ENCODE results near the gene CNTNAP2. TPM values are rescaled to one million over a fixed set of nuclear protein-coding genes. Genes with fewer than 3 reads are reported as not detected.

CNTNAP2 gene
- total RNA-seq, 1 experiment from 2014 or later: 64.5 TPM

- Mint-ChIP-seq H3K27me3 (ENCODE audit: low read depth) (no peaks in the 10 kb centered on the region), H3K9me3 (peaks cover 2 to 3% of the 10 kb centered on the region in 2 experiments; a peak in 4 of 5 replicates), H3K27ac (no peak overlapping the region), H3K36me3 (ENCODE audit: insufficient read depth in 1 of 3, low read depth in 3 of 3) (peaks cover 0 to 2% (median 0%) of the 10 kb centered on the region in 3 experiments; a peak in 3 of 7 replicates), H3K4me1 (peaks cover 28 to 29% of the 10 kb centered on the region in 2 experiments), H3K4me3 (no peak overlapping the region)
- Histone ChIP-seq H2BK15ac (ENCODE audit: low read depth, low read length) (no peak overlapping the region), H3K4ac (ENCODE audit: low read depth, low read length) (no peak overlapping the region), H4K20me1 (ENCODE audit: control insufficient read depth, insufficient read depth, insufficient read length) (no peaks in the 10 kb centered on the region), H3K23me2 (ENCODE audit: insufficient read length, low read depth, low read length, poor library complexity, severe bottlenecking) (no peaks in the 10 kb centered on the region), H2BK12ac (ENCODE audit: insufficient read length, low read depth, low read length) (no peak overlapping the region), H3K27me3 (ENCODE audit: insufficient read depth, low read length) (no peaks in the 10 kb centered on the region), H4K91ac (ENCODE audit: insufficient read length, low read depth, low read length) (no peak overlapping the region), H3K9ac (ENCODE audit: extremely low read depth, insufficient read length, low read length) (no peak overlapping the region), H4K5ac (ENCODE audit: insufficient read length, low read depth, low read length) (no peak overlapping the region), H3K56ac (ENCODE audit: insufficient read length, low read depth, low read length) (no peak overlapping the region), H2BK5ac (ENCODE audit: insufficient read length, low read length) (no peak overlapping the region), H2AFZ (ENCODE audit: low read length) (no peak overlapping the region), H3K14ac (ENCODE audit: insufficient read depth, low read length) (no peak overlapping the region), H3K4me1 (ENCODE audit: insufficient read depth, low read length) (peaks cover 3% of the 10 kb centered on the region; the same call in 1 of the 2 replicates), H3K18ac (ENCODE audit: insufficient read length, low read depth, low read length) (no peak overlapping the region), H3K9me3 (ENCODE audit: control insufficient read depth, low read depth, low read length) (no peaks in the 10 kb centered on the region), H4K8ac (replicated peaks; ENCODE audit: insufficient read length, low read depth, low read length) (no peak overlapping the region), H2BK20ac (ENCODE audit: low read depth, low read length, poor library complexity, severe bottlenecking) (no peak overlapping the region), H2AK5ac (ENCODE audit: insufficient read length, low read length) (no peak overlapping the region), H3K27ac (ENCODE audit: insufficient read length, low read depth, low read length) (no peak overlapping the region), H3K79me2 (ENCODE audit: insufficient read depth, low read length) (no peaks in the 10 kb centered on the region), H3T11ph (ENCODE audit: low read length) (no peak overlapping the region), H3K4me2 (ENCODE audit: insufficient read depth, insufficient read length, low read length) (no peak overlapping the region), H3K79me1 (ENCODE audit: insufficient read depth, low read depth, low read length, poor library complexity, severe bottlenecking) (no peaks in the 10 kb centered on the region), H3K23ac (ENCODE audit: insufficient read length, low read depth, low read length) (no peak overlapping the region), H2BK120ac (ENCODE audit: low read depth, low read length, poor library complexity, severe bottlenecking) (no peak overlapping the region)
- no peak for DNase-seq
- no peak for TF ChIP-seq CTCF (conservative IDR thresholded peaks at IDR 0.05)
- WGBS (ENCODE audit: extremely low coverage, insufficient read length, low lambda C conversion rate): no CpG with 5 or more reads among the region's 1 CpG
Measured at GRCh38 chr7:148291799-148292198, 2175.2 kb downstream of the CNTNAP2 start.
